Muscle layer of duodenum (tissue), 2 donors: ENCODE results near the gene EIF2S2.

Experiments
- H3K27ac ChIP-seq: one replicate; pipeline ENCODE4 v1.7.0; 2013; ENCODE audit warnings: mild to moderate bottlenecking, low read length
- H3K27me3 ChIP-seq: one replicate; pipeline ENCODE4 v1.7.0; 2013; ENCODE audit warnings: low read depth, mild to moderate bottlenecking, control low read depth, low read length
- H3K36me3 ChIP-seq, 2 donors: one replicate each; pipeline ENCODE4 v1.7.0; 2013; ENCODE audit warnings: low read length in 2 of 2, control low read depth in 1 of 2, mild to moderate bottlenecking in 1 of 2; ENCODE audit not compliant: insufficient read depth in 2 of 2, control insufficient read depth in 1 of 2
- H3K4me1 ChIP-seq, 2 donors: one replicate each; pipeline ENCODE4 v1.7.0; 2013; ENCODE audit warnings: low read length in 2 of 2, mild to moderate bottlenecking in 2 of 2, control low read depth in 1 of 2, moderate library complexity in 1 of 2; ENCODE audit not compliant: insufficient read depth in 2 of 2, control insufficient read depth in 1 of 2
- H3K4me3 ChIP-seq, 2 donors: one replicate each; pipeline ENCODE4 v1.7.0; 2013; ENCODE audit warnings: low read length in 2 of 2, low read depth in 1 of 2, mild to moderate bottlenecking in 1 of 2
- H3K9me3 ChIP-seq, 2 donors: one replicate each; pipeline ENCODE4 v1.7.0; 2013; ENCODE audit warnings: low read length in 2 of 2, control low read depth in 1 of 2, mild to moderate bottlenecking in 1 of 2; ENCODE audit not compliant: control insufficient read depth in 1 of 2
- donor health status: healthy.

Gene EIF2S2

GRCh38 chr20:34070859-34071258 lies 41.2 kb downstream of the EIF2S2 start:
- Histone ChIP-seq H3K4me3 (no peak overlapping the region), H3K9me3 (no peaks in the 10 kb centered on the region), H3K4me1 (peaks cover 5 to 25% of the 10 kb centered on the region in 2 donors), H3K27me3 (no peaks in the 10 kb centered on the region), H3K27ac (no peak overlapping the region), H3K36me3 (peaks cover 8 to 18% of the 10 kb centered on the region in 2 donors)

GRCh38 chr20:34070079-34070439 lies 42.0 kb downstream of the EIF2S2 start:
- Histone ChIP-seq H3K4me3 (no peak overlapping the region), H3K27ac (no peak overlapping the region), H3K36me3 (peaks cover 7 to 14% of the 10 kb centered on the region in 2 donors)

GRCh38 chr20:34069341-34070078 lies 42.5 kb downstream of the EIF2S2 start:
- peaks cover 5 to 38% of the 10 kb centered on the region in 2 donors for H3K4me1 ChIP-seq
- no peak overlapping the region for H3K27ac ChIP-seq
- H3K27me3 ChIP-seq = no peaks in the 10 kb centered on the region
- H3K36me3 ChIP-seq = peaks cover 3 to 9% of the 10 kb centered on the region in 2 donors
- no peak overlapping the region for H3K4me3 ChIP-seq
- H3K9me3 ChIP-seq = no peaks in the 10 kb centered on the region

More at GRCh38 chr20:34070079-34070439, 42.0 kb downstream of the EIF2S2 start:
- Histone ChIP-seq H3K9me3 (no peaks in the 10 kb centered on the region), H3K27me3 (no peaks in the 10 kb centered on the region), H3K4me1 (peaks cover 5 to 32% of the 10 kb centered on the region in 2 donors)

- Histone ChIP-seq H3K27ac (no peak overlapping the region), H3K27me3 (no peaks in the 10 kb centered on the region), H3K9me3 (no peaks in the 10 kb centered on the region), H3K4me1 (peaks cover 5 to 42% of the 10 kb centered on the region in 2 donors), H3K36me3 (no peaks in the 10 kb centered on the region), H3K4me3 (no peak overlapping the region)
Observed at GRCh38 chr20:34068001-34068400, 44.0 kb downstream of the EIF2S2 start.

GRCh38 chr20:34066476-34067090 lies 45.5 kb downstream of the EIF2S2 start:
- H3K27ac ChIP-seq = no peak overlapping the region

GRCh38 chr20:34065260-34065659 lies 46.8 kb downstream of the EIF2S2 start:
- peaks cover 5 to 52% of the 10 kb centered on the region in 2 donors for H3K4me1 ChIP-seq
- no peak overlapping the region for H3K27ac ChIP-seq

More at GRCh38 chr20:34066476-34067090, 45.5 kb downstream of the EIF2S2 start:
- Histone ChIP-seq H3K9me3 (no peaks in the 10 kb centered on the region), H3K4me1 (peaks cover 5 to 42% of the 10 kb centered on the region in 2 donors), H3K27me3 (no peaks in the 10 kb centered on the region), H3K4me3 (no peak overlapping the region), H3K36me3 (no peaks in the 10 kb centered on the region)

GRCh38 chr20:34064286-34064685 lies 47.8 kb downstream of the EIF2S2 start:
- H3K27me3 ChIP-seq = no peaks in the 10 kb centered on the region
- no peaks in the 10 kb centered on the region for H3K9me3 ChIP-seq
- peaks cover 0 to 42% of the 10 kb centered on the region in 2 donors for H3K4me1 ChIP-seq
- no peak overlapping the region for H3K27ac ChIP-seq
- H3K4me3 ChIP-seq = no peak overlapping the region
- no peaks in the 10 kb centered on the region for H3K36me3 ChIP-seq

More at GRCh38 chr20:34065260-34065659, 46.8 kb downstream of the EIF2S2 start:
- Histone ChIP-seq H3K4me3 (no peak overlapping the region), H3K9me3 (no peaks in the 10 kb centered on the region), H3K36me3 (no peaks in the 10 kb centered on the region), H3K27me3 (no peaks in the 10 kb centered on the region)

DNA sequence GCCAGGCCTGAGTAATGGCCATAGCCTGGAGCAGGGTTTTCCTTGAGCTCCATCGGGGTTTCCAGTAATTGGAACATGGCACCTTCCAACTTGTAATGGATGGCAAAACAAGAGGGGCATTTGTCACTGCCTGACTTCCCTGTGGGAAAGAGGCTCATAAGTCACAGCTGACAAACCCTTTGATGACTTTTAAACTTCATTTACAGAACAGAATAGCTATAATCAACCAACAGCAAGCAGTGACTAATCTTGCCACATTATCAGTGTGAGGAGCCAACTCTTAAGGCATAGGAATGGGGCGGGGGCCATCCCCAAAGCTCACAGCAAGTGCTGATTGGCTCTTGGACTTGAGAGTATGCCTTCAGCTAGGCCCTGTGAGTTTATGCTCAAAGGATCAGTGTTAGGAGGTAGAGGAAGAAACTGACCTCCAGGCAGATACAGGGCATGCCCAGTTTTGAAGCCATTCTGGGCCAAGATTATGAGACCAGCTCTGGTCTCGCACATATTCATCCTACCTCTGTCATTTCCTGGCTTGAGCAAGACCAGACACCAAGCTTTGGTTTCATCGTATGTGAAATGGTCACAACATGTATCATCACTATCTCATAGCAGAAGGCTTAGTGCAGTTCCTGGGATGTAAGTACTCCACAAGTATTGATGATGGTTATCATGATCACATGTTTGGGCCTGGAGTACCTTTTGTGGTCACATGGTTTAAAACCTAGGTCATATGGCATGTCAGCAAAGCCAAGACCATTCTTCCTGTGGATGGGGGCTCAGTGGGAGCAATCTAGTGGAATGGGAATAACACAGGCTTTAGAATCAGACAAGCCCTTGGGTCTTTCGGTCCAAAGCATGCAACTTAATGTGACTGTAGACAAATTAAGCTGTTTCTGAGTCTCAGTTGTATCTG lies 49.2 kb downstream of the EIF2S2 start:
- H3K27ac ChIP-seq = no peak overlapping the region
- H3K4me3 ChIP-seq = no peak overlapping the region
- no peaks in the 10 kb centered on the region for H3K36me3 ChIP-seq
- H3K4me1 ChIP-seq = peaks cover 0 to 33% of the 10 kb centered on the region in 2 donors
- H3K9me3 ChIP-seq = no peaks in the 10 kb centered on the region
- no peaks in the 10 kb centered on the region for H3K27me3 ChIP-seq

GRCh38 chr20:34061695-34062094 lies 50.3 kb downstream of the EIF2S2 start:
- Histone ChIP-seq H3K36me3 (no peaks in the 10 kb centered on the region), H3K9me3 (no peaks in the 10 kb centered on the region), H3K4me1 (peaks cover 0 to 29% of the 10 kb centered on the region in 2 donors), H3K27me3 (no peaks in the 10 kb centered on the region), H3K27ac (no peak overlapping the region), H3K4me3 (no peak overlapping the region)

GRCh38 chr20:34060970-34061369 lies 51.1 kb downstream of the EIF2S2 start:
- Histone ChIP-seq H3K4me3 (no peak overlapping the region), H3K36me3 (no peaks in the 10 kb centered on the region), H3K9me3 (no peaks in the 10 kb centered on the region), H3K27ac (no peak overlapping the region), H3K27me3 (no peaks in the 10 kb centered on the region), H3K4me1 (peaks cover 0 to 27% of the 10 kb centered on the region in 2 donors)

- no peaks in the 10 kb centered on the region for H3K9me3 ChIP-seq
- H3K36me3 ChIP-seq = no peaks in the 10 kb centered on the region
- peaks cover 0 to 10% of the 10 kb centered on the region in 2 donors for H3K4me1 ChIP-seq
- H3K4me3 ChIP-seq = no peak overlapping the region
- no peak overlapping the region for H3K27ac ChIP-seq
- H3K27me3 ChIP-seq = no peaks in the 10 kb centered on the region
Observed at GRCh38 chr20:34058831-34059230, 53.2 kb downstream of the EIF2S2 start.
